Left renal pelvis (tissue), 4 donors: Measurements from ENCODE around the gene MACROD2. TPM values are rescaled to one million over a fixed set of nuclear protein-coding genes. Genes with fewer than 3 reads are reported as not detected.
A peak's percentile ranks its signal among the peaks of the same experiment; 100 is the strongest.

Source experiments
- DNase-seq, 4 donors: peaks; one replicate each; pipeline ENCODE4 v3.0.0-alpha.2; 2013; ENCODE audit warnings: low read depth in 4 of 4, low spot score in 3 of 4
- polyA plus RNA-seq, 4 donors: library from polyadenylated mRNA; unstranded; fragments of 120-200 nt; gene quantifications; one replicate each; pipeline ENCODE4 v1.2.1, GENCODE V29; 2013; ENCODE audit not compliant: insufficient read length in 4 of 4

The MACROD2 gene
- polyA plus RNA-seq, 4 donors, result 7.0 to 17.8 (median 12.7) TPM

DNA sequence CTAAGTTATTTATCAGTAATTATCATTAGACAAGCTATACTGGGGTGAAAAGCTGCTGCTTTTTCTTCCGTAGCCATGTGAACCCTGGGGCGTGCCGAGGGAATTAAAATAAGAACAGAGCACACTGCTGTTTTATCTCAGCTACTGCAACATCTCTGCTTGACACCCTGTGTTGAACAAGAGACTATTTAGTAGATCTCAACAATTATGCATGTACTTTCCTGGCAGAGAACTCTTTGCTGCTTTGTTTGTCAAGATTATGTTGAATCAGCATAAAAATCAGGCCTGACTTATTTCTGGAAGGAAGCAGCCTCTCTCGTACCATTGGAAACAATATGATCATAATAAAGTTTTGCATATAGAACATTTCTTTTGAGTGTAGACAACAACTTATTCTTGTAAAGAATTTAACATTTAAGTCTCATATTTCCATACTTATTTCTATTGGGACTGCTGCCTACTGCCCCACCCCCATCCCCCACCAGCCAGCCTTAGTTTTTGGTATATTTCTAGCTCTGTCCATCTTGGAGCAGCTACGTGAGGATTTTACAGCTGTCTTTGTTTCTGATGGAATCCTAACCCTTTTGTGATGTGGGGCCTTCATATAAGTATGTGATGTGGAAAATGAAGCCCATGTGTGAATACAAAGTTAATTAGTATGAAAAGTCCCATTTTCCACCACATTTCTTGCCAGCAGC, 1566.5 kb downstream of the MACROD2 start:
- DNase-seq, result no peak

GRCh38 chr20:15563836-15564235, 1568.5 kb downstream of the MACROD2 start:
- no peak for DNase-seq

- DNase-seq, result no peak
Observed at GRCh38 chr20:15564981-15565380, 1569.7 kb downstream of the MACROD2 start.

- DNase-seq, result no peak
Observed at GRCh38 chr20:15565786-15566185, 1570.5 kb downstream of the MACROD2 start.

- DNase-seq, result no peak
Observed at GRCh38 chr20:15567219-15567618, 1571.9 kb downstream of the MACROD2 start.

DNA sequence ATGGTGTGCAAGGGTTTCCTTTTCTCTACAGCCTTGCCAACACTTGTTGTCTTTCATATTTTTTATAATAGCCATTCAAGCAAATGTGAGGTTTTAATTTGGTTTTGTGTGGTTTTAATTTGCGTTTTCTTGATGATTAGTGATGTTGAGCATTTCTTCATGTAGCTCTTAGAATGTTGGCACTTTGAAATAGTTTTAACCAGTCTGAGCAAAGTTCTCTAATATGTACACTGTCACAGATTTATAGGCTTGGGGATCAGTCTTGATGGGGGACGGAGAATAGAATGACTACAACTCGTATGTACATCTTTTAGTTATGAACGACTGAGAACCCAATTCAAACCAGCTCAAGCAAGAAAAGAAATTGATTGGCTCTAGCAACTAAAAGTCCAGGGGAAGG, 1574.8 kb downstream of the MACROD2 start:
- DNase-seq, result no peak

DNA sequence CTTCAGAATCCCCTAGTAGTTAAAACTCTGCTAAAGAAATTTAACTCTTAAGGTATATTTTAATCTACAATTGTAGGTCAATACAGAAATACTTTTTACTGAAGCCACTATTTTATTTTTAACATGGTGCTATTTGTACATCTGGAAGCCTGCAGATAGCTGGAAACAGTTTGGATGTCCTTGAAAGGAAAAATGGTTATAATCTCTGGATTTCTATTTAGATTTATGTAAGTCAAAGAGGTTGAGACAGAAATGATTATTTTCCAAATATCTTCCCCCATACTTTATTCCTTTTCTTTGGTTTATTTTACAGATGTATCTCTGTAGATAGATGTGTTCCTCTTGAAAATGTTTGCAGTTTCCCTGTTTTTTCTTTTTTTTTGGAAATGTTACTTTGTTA, 1575.7 kb downstream of the MACROD2 start:
- DNase-seq, result no peak

GRCh38 chr20:15575255-15575654, 1579.9 kb downstream of the MACROD2 start:
- no peak for DNase-seq

GRCh38 chr20:15576411-15576810, 1581.1 kb downstream of the MACROD2 start:
- DNase-seq, result no peak

- no peak for DNase-seq
Observed at GRCh38 chr20:15578113-15578512, 1582.8 kb downstream of the MACROD2 start.

DNA sequence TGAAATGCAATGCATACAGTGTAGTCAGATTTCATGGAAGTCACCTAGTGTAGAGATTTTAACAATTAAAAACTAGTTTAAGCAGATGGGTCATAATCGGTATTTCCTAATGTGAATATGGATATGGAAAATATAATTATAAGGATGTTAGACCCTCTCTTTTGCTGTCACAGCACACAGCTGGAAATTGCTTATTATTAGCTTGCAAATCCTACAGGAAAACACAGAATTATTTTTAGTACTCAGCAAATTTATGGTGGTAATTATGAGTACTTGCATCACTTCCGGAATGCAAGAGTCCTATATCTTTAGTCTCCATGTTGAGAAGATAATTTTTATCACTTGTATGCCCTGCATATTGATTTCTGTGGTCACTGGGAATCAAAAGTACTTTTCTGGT, 1584.4 kb downstream of the MACROD2 start:
- no peak for DNase-seq

GRCh38 chr20:15582146-15582760, 1586.9 kb downstream of the MACROD2 start:
- no peak for DNase-seq

DNA sequence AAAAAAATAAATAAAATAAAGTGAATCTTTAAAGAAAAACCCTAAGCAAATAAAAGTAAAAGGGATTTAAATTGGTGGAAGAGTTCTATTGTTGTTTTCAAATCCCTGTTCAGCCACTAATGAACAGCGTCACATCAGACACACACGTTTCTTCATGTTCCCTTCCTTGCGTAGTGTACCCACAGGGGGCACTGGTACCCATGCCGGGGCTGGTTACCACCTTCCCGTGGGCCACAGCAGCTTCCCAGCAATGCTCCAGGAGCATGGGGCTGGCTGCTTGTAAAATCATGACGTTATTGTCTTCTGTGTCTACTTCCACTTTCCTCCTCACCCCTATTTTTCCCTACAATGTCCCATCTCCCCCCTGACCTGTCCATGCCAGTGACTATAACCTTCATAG, 1589.2 kb downstream of the MACROD2 start:
- DNase-seq, result no peak

DNA sequence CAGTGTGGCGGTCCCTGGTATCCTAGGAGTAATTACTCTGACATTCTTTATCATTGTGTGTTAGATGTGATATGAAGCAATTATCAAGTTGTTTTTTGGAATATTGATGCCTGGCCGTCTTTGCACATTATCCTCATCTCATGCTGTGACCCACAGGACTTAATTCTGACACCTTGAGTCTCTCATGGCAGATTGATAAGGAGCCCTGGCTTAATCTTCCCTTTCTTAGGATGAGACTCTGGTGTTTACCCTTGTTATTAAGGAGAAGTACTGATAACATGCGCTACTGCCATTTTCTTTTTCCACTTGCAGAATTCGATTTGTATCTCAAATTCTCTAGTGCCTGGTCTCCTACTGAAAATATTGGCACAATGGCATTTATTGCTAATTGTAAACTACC, 1597.8 kb downstream of the MACROD2 start:
- no peak for DNase-seq

- DNase-seq, result no peak
Observed at GRCh38 chr20:15594158-15594695, 1598.9 kb downstream of the MACROD2 start.

DNA sequence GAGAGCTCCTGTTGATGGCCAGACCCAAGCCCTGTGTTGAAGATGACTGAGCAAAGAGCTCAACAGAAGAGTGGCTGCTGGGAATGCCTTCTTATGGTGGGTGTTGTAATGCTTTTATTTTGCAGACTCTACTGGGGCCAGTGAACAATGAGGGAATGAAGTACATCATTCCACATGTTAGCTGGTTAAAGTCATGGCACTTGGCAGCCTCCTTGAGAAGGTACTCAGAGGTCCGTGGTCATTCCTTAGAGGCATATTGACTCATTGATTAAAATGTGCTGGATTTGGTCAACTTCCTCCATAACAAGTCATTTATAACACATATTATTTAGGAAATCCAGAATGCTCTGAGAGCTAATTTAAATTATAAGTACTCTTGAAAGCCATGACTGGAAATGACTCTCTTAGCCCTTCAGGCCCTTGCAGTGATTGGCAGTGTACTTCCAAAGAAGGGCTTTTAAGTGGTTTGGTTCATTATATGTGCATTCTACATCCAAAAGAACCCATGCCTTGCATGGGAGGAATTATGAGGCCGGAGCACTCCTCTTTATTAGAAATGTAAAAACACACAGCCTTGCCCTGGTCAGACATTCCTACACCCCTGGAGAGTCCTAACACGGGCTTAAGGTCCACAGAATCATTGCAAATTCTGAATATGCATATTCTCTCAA, 1601.0 kb downstream of the MACROD2 start:
- DNase-seq, result no peak

DNA sequence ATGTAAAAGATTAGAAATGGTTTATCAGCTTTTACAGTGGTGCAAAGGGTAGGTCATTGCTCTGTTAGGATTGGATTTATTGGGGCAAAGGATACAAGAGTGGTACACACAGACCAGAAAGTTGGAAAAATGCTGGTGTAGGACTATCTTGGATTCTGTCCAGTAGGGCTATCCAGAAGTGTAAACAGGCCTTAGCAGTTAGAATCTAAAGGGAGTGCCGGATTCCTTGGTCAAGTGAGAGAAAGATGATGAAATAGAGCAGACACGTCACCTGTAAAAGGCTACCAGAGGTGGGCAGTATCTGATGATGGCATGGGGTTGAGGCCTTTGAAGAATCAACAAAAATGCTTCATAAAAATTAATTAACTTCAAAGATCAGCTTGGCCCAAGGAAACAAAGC, 1602.0 kb downstream of the MACROD2 start:
- no peak for DNase-seq

DNA sequence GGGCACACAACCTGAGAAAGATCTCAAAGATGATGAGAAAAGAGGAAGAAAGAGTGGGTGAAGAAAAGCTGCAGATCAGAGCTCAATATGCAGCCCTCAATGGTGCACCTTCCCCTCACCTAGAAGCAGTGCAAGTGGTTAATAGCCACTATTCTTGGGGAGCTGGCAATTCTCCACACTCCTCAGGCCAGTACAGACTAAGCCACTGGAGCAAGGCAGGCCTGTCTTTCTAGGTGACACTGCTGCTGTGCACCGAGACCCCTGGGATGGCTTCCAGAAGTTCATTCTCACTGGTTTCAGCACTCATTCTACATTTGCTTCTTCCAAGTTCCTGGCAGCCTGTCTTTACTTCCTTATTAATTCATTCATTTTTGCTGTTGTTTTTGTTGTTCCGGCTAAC, 1604.6 kb downstream of the MACROD2 start:
- no peak for DNase-seq

DNA sequence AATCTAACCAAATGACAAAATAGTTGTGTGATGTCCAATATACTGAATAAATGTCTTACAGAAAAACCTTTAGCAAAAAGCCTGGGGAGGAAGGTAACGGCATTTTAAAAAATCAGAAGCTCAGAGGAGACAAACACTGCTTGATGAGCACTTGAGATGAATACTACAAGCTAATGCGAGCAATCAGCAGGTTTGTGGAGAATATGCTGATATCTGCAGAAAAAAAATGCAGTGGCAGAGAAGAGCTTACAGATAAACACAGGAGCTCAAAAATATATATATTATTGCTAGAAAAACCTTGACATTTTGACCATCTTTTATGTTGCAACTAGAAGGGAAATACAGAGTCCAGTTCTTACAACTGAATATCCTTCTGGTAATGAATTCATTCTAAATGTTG, 1605.2 kb downstream of the MACROD2 start:
- DNase-seq, result no peak

DNA sequence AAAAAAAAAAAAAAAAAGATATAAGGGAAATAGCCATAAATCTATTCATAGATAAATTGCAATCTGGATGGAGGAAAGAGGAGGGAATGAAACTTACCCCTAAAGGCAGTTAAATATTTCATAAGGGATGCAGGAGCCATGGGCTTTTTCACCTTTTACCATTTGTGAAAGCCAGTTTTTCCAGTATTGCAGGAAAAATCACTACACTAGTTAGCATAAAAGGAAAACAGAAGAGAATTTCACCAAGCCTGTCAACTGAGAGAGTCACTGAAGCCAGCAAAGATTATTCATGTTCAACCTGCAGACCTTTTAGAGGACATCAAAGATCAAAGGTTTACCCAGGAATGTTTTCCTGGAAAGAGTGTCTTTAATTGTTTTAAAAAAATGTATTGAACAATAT, 1608.2 kb downstream of the MACROD2 start:
- DNase-seq, result peak; percentile 6 to 29 (median 14)

- DNase-seq, result no peak
Observed at GRCh38 chr20:15603978-15604805, 1608.9 kb downstream of the MACROD2 start.
